PFSK-1 (cell line): ENCODE results near the gene MYCN.

ENCODE experiments used
- FOXP2 ChIP-seq: optimal IDR thresholded peaks from 2 replicates; pipeline ENCODE3; 2011; ENCODE audit warnings: borderline replicate concordance, control low read depth, inconsistent platforms; ENCODE audit not compliant: insufficient read depth; ENCODE audit errors: extremely low read length, extremely low read depth
- POLR2AphosphoS5 ChIP-seq: IDR thresholded peaks from 2 replicates; pipeline ENCODE4 v1.6.1; 2012; ENCODE audit warnings: low read depth, mild to moderate bottlenecking, control low read depth, low read length, moderate library complexity
- SIN3A ChIP-seq: IDR thresholded peaks from 2 replicates; pipeline ENCODE4 v1.6.1; 2012; ENCODE audit warnings: mild to moderate bottlenecking, low read length, moderate library complexity, borderline replicate concordance; ENCODE audit not compliant: insufficient read depth
- TAF1 ChIP-seq: IDR thresholded peaks from 2 replicates; pipeline ENCODE4 v1.6.1; 2012; ENCODE audit warnings: low read length, control low read depth, borderline replicate concordance; ENCODE audit not compliant: insufficient read depth
- TF ChIP-seq, protein P1 (sequence below), 2 experiments: IDR thresholded peaks; 2 replicates each; pipeline versions ENCODE4 v1.6.1 to v1.8.0; 2011 to 2012; ENCODE audit warnings: low read depth in 2 of 2, low read length in 2 of 2, control low read depth in 1 of 2, inconsistent platforms in 1 of 2, mild to moderate bottlenecking in 1 of 2, moderate library complexity in 1 of 2; ENCODE audit not compliant: insufficient read depth in 1 of 2

DNA sequence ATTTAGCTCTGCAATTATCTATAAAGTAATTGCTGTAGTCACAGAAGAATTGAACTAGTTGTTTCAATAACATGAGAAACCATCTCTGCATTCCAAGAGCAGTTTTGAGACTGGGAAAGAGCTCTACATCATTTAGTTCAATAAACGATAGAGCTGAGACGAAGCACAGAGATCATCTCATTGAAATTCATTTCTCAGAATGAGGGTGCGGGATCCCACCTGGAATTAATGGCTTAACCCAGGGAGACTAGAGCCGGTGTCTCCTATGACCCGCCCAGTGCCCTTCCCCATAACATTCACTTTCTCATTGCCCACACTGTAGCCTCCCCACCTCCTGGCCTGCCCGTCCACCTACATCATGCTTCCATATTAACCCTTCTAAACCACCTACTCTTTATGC is 8.8 kb downstream of the MYCN start:
- no peak for TF ChIP-seq POLR2AphosphoS5
- TF ChIP-seq SIN3A: no peak
- TF ChIP-seq, protein P1, sequence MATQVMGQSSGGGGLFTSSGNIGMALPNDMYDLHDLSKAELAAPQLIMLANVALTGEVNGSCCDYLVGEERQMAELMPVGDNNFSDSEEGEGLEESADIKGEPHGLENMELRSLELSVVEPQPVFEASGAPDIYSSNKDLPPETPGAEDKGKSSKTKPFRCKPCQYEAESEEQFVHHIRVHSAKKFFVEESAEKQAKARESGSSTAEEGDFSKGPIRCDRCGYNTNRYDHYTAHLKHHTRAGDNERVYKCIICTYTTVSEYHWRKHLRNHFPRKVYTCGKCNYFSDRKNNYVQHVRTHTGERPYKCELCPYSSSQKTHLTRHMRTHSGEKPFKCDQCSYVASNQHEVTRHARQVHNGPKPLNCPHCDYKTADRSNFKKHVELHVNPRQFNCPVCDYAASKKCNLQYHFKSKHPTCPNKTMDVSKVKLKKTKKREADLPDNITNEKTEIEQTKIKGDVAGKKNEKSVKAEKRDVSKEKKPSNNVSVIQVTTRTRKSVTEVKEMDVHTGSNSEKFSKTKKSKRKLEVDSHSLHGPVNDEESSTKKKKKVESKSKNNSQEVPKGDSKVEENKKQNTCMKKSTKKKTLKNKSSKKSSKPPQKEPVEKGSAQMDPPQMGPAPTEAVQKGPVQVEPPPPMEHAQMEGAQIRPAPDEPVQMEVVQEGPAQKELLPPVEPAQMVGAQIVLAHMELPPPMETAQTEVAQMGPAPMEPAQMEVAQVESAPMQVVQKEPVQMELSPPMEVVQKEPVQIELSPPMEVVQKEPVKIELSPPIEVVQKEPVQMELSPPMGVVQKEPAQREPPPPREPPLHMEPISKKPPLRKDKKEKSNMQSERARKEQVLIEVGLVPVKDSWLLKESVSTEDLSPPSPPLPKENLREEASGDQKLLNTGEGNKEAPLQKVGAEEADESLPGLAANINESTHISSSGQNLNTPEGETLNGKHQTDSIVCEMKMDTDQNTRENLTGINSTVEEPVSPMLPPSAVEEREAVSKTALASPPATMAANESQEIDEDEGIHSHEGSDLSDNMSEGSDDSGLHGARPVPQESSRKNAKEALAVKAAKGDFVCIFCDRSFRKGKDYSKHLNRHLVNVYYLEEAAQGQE (IDR thresholded peaks at IDR 0.05; ENCODE audit: insufficient read depth in 1 of 2, low read depth in 2 of 2, low read length in 2 of 2): no peak
- TF ChIP-seq TAF1: no peak
- no peak for TF ChIP-seq FOXP2
